Fibroblast of lung (primary cell): ENCODE measurements around the gene KLK13.

ENCODE experiments used
- CTCF ChIP-seq, 2 donors: IDR thresholded peaks in 1 of 2; conservative IDR thresholded peaks in 1 of 2; 1 replicate in 1 of 2; 2 replicates in 1 of 2; pipeline ENCODE4 v1.5.1; 2011 to 2012; ENCODE audit warnings: low read length in 2 of 2, control low read depth in 1 of 2, inconsistent platforms in 1 of 2, low read depth in 1 of 2, mild to moderate bottlenecking in 1 of 2
- EZH2 ChIP-seq: IDR thresholded peaks from 2 replicates; pipeline ENCODE4 v1.5.1; 2012; ENCODE audit warnings: low read length, control low read depth, mild to moderate bottlenecking; ENCODE audit errors: missing control alignments

- no peak for TF ChIP-seq CTCF (conservative IDR thresholded peaks at IDR 0.05 in 1 of 2, IDR thresholded peaks at IDR 0.05 in 1 of 2; ENCODE audit: low read depth in 1 of 2, low read length in 2 of 2)
- no peak for TF ChIP-seq EZH2
Measured at GRCh38 chr19:51093510-51094345, 28.8 kb upstream of the KLK13 start.
